Astrocyte (in vitro differentiated cells and primary cell): ENCODE measurements around the gene MMP23B. TPM values are rescaled to one million over a fixed set of nuclear protein-coding genes. Genes with fewer than 3 reads are reported as not detected.

Experiments used
- DNase-seq: peaks from one replicate; pipeline ENCODE4 v3.0.0-alpha.2; 2010; ENCODE audit warnings: low read depth
- FAIRE-seq: peaks from 2 replicates; lab custom pipeline; 2011; peaks lifted over from hg19 to GRCh38; lab: Jason Lieb, UNC
- H2AFZ ChIP-seq: 2 replicates; pipeline ENCODE4 v1.6.0; 2012; ENCODE audit warnings: low read depth, low read length, inconsistent platforms
- H3K27ac ChIP-seq: 2 replicates; pipeline ENCODE4 v1.5.1; 2011; ENCODE audit warnings: low read depth, low read length, inconsistent platforms
- H3K27me3 ChIP-seq: 2 replicates; pipeline ENCODE4 v1.6.0; 2011; ENCODE audit warnings: low read length, inconsistent platforms; ENCODE audit not compliant: insufficient read depth
- H3K36me3 ChIP-seq: 2 replicates; pipeline ENCODE4 v1.5.1; 2011; ENCODE audit warnings: low read length, inconsistent platforms; ENCODE audit not compliant: insufficient read depth
- H3K4me1 ChIP-seq: 2 replicates; pipeline ENCODE4 v1.5.1; 2011; ENCODE audit warnings: low read length, inconsistent platforms; ENCODE audit not compliant: insufficient read depth
- H3K4me2 ChIP-seq: 2 replicates; pipeline ENCODE4 v1.6.0; 2012; ENCODE audit warnings: low read length, inconsistent platforms
- H3K4me3 ChIP-seq: 2 replicates; pipeline ENCODE4 v1.5.1; 2011; ENCODE audit warnings: low read depth, mild to moderate bottlenecking, low read length, inconsistent platforms; ENCODE audit not compliant: insufficient read depth
- H3K79me2 ChIP-seq: 2 replicates; pipeline ENCODE4 v1.6.0; 2012; ENCODE audit warnings: mild to moderate bottlenecking, low read length, inconsistent platforms; ENCODE audit not compliant: insufficient read depth
- H3K9ac ChIP-seq: 2 replicates; pipeline ENCODE4 v1.6.0; 2012; ENCODE audit warnings: mild to moderate bottlenecking, low read length, inconsistent platforms
- H3K9me3 ChIP-seq: 2 replicates; pipeline ENCODE4 v1.5.1; 2012; ENCODE audit warnings: low read depth, mild to moderate bottlenecking, low read length, inconsistent platforms; ENCODE audit not compliant: insufficient read depth
- H4K20me1 ChIP-seq: 2 replicates; pipeline ENCODE4 v1.6.0; 2012; ENCODE audit warnings: low read length, inconsistent platforms; ENCODE audit not compliant: insufficient read depth
- H3K27ac Mint-ChIP-seq: one replicate; pipeline ENCODE4 v1.8.0; 2021; ENCODE audit warnings: mild to moderate bottlenecking, mixed read lengths; ENCODE audit not compliant: unreplicated experiment
- H3K27me3 Mint-ChIP-seq: one replicate; pipeline ENCODE4 v1.8.0; 2021; ENCODE audit warnings: low read depth, mixed read lengths; ENCODE audit not compliant: unreplicated experiment
- H3K36me3 Mint-ChIP-seq: one replicate; pipeline ENCODE4 v1.8.0; 2021; ENCODE audit warnings: low read depth, mixed read lengths; ENCODE audit not compliant: unreplicated experiment
- H3K4me1 Mint-ChIP-seq: one replicate; pipeline ENCODE4 v1.8.0; 2021; ENCODE audit warnings: low read depth, mixed read lengths; ENCODE audit not compliant: unreplicated experiment
- H3K4me3 Mint-ChIP-seq: one replicate; pipeline ENCODE4 v1.8.0; 2021; ENCODE audit warnings: mild to moderate bottlenecking, moderate library complexity, mixed read lengths; ENCODE audit not compliant: unreplicated experiment
- H3K9me3 Mint-ChIP-seq: one replicate; pipeline ENCODE4 v1.8.0; 2021; ENCODE audit warnings: mild to moderate bottlenecking, mixed read lengths; ENCODE audit not compliant: unreplicated experiment
- CTCF ChIP-seq: IDR thresholded peaks from 2 replicates; pipeline ENCODE4 v1.5.1; 2011; ENCODE audit warnings: low read depth, mild to moderate bottlenecking, inconsistent platforms, low read length, moderate library complexity; ENCODE audit not compliant: insufficient read depth
- EZH2 ChIP-seq: IDR thresholded peaks from 2 replicates; pipeline ENCODE4 v1.6.1; 2012; ENCODE audit warnings: mild to moderate bottlenecking, low read length, inconsistent platforms; ENCODE audit not compliant: insufficient read depth
- total RNA-seq: library from RNA; stranded (reverse); gene quantifications from 2 replicates; pipeline ENCODE4 v1.2.1, GENCODE V29; 2021

MMP23B gene
- total RNA-seq, 1 donor from 2014 or later: 40.7 TPM

DNA sequence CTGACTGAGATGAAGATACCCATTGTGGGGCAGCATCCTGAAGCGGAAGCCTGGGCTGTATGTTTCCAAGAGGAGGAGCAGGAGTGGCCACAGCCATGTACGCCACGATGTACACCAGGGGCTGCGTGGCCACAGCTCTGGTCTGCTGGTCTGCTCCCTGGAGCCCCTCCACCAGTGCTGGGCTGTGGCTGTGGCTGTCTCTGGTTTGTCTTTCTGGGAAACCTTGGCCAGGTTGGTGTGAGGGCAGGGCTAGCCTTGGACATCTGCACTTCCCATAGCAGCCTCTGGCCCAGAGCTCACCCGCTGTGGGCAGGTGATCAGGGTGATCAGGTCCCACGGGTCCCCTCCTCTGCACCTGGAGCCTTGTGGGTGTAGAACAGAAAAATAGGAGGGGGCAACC is 14.0 kb upstream of the MMP23B start:
- Mint-ChIP-seq H3K27ac (no peak overlapping the region), H3K36me3 (peaks cover 4% of the 10 kb centered on the region), H3K4me3 (peak overlapping the region; percentile 92), H3K4me1 (peaks cover 18% of the 10 kb centered on the region), H3K9me3 (no peaks in the 10 kb centered on the region), H3K27me3 (no peaks in the 10 kb centered on the region)
- H3K4me1 ChIP-seq: peaks cover 33% of the 10 kb centered on the region
- H3K4me3 ChIP-seq: no peak overlapping the region
- H3K27me3 ChIP-seq: no peaks in the 10 kb centered on the region
- FAIRE-seq: no peak
- H3K9ac ChIP-seq: no peak overlapping the region
- DNase-seq: no peak
- no peak overlapping the region for H3K4me2 ChIP-seq
- no peaks in the 10 kb centered on the region for H3K9me3 ChIP-seq
- H2AFZ ChIP-seq: no peak overlapping the region
- peaks cover 80% of the 10 kb centered on the region for H4K20me1 ChIP-seq
- H3K36me3 ChIP-seq: peaks cover 3% of the 10 kb centered on the region
- H3K79me2 ChIP-seq: peaks cover 45% of the 10 kb centered on the region
- H3K27ac ChIP-seq: no peak overlapping the region
- TF ChIP-seq EZH2: no peak
- no peak for TF ChIP-seq CTCF

- TF ChIP-seq CTCF (no peak), EZH2 (no peak)
- Histone ChIP-seq H3K36me3 (peaks cover 3% of the 10 kb centered on the region), H3K27ac (no peak overlapping the region), H3K27me3 (no peaks in the 10 kb centered on the region), H2AFZ (no peak overlapping the region), H3K9me3 (no peaks in the 10 kb centered on the region), H3K79me2 (peaks cover 41% of the 10 kb centered on the region), H3K4me1 (peaks cover 32% of the 10 kb centered on the region), H3K9ac (no peak overlapping the region), H3K4me2 (no peak overlapping the region), H4K20me1 (peaks cover 78% of the 10 kb centered on the region), H3K4me3 (no peak overlapping the region)
- Mint-ChIP-seq H3K9me3 (no peaks in the 10 kb centered on the region), H3K27ac (no peak overlapping the region), H3K27me3 (no peaks in the 10 kb centered on the region), H3K36me3 (peaks cover 4% of the 10 kb centered on the region), H3K4me1 (peaks cover 18% of the 10 kb centered on the region), H3K4me3 (no peak overlapping the region)
- FAIRE-seq (no peak), DNase-seq (no peak)
Measured at GRCh38 chr1:1618396-1619068, 13.4 kb upstream of the MMP23B start.

GRCh38 chr1:1619917-1620361 is 12.0 kb upstream of the MMP23B start:
- Histone ChIP-seq H3K4me1 (peaks cover 18% of the 10 kb centered on the region), H3K9ac (no peak overlapping the region), H3K4me2 (no peak overlapping the region), H3K79me2 (peaks cover 29% of the 10 kb centered on the region), H3K27ac (no peak overlapping the region), H3K36me3 (peaks cover 3% of the 10 kb centered on the region), H3K4me3 (no peak overlapping the region), H3K9me3 (no peaks in the 10 kb centered on the region), H3K27me3 (no peaks in the 10 kb centered on the region), H2AFZ (no peak overlapping the region), H4K20me1 (peaks cover 70% of the 10 kb centered on the region)
- H3K9me3 Mint-ChIP-seq: no peaks in the 10 kb centered on the region
- peaks cover 15% of the 10 kb centered on the region for H3K4me1 Mint-ChIP-seq
- TF ChIP-seq CTCF (no peak), EZH2 (no peak)
- H3K4me3 Mint-ChIP-seq: no peak overlapping the region
- H3K27ac Mint-ChIP-seq: no peak overlapping the region
- FAIRE-seq (no peak), DNase-seq (no peak)
- H3K36me3 Mint-ChIP-seq: peaks cover 4% of the 10 kb centered on the region
- H3K27me3 Mint-ChIP-seq: no peaks in the 10 kb centered on the region
